Endothelial cell of umbilical vein (primary cell): ENCODE data around the gene H1-8. TPM values are rescaled to one million over a fixed set of nuclear protein-coding genes. Genes with fewer than 3 reads are reported as not detected.

Experiments
- BruUV-seq: library from RNA; stranded (reverse); fragments of 400-500 nt; replicated peaks from 2 replicates; lab custom pipeline; 2021; lab: Mats Ljungman, UMichigan
- CTCF ChIA-PET: fragments of 300-600, 350-600 bp; sonication (Branson Sonifier 250); formaldehyde crosslinking; loops from one replicate; lab custom pipeline; 2021; ENCODE audit warnings: antibody characterized with exemption, inconsistent platforms; lab: Charles Lee
- POLR2A ChIA-PET: fragments of 300-600, 350-600 bp; sonication (Branson Sonifier 250); formaldehyde crosslinking; loops from one replicate; lab custom pipeline; 2021; ENCODE audit warnings: antibody characterized with exemption, inconsistent platforms; lab: Charles Lee
- DNase-seq: peaks from one replicate; pipeline ENCODE4 v3.0.0-alpha.2; 2011; ENCODE audit warnings: low read depth, low spot score
- FAIRE-seq: peaks from 2 replicates; lab custom pipeline; 2011; peaks lifted over from hg19 to GRCh38; lab: Jason Lieb, UNC
- H2AFZ ChIP-seq: 2 replicates; pipeline ENCODE4 v1.6.0; 2012; ENCODE audit warnings: low read depth, low read length, control low read depth, inconsistent platforms
- H3K27ac ChIP-seq: 2 replicates; pipeline ENCODE4 v1.5.1; 2011; ENCODE audit warnings: low read depth, mild to moderate bottlenecking, control low read depth, low read length, moderate library complexity; ENCODE audit not compliant: insufficient read depth
- H3K27me3 ChIP-seq, 2 experiments: 2 replicates each; pipeline versions ENCODE4 v1.6.0 to v1.6.1; 2011; ENCODE audit warnings: low read length in 2 of 2, mixed read lengths in 1 of 2; ENCODE audit not compliant: control insufficient read depth in 2 of 2, insufficient read depth in 2 of 2
- H3K36me3 ChIP-seq, 2 experiments: 2 replicates in 1 of 2; 3 replicates in 1 of 2; pipeline ENCODE4 v1.5.1; 2011; ENCODE audit warnings: low read length in 2 of 2, mild to moderate bottlenecking in 1 of 2, moderate library complexity in 1 of 2; ENCODE audit not compliant: control insufficient read depth in 2 of 2, insufficient read depth in 2 of 2; ENCODE audit errors: extremely low read depth in 1 of 2
- H3K4me1 ChIP-seq: 3 replicates; pipeline ENCODE4 v1.5.1; 2011; ENCODE audit warnings: mild to moderate bottlenecking, low read length; ENCODE audit not compliant: control insufficient read depth, insufficient read depth; ENCODE audit errors: extremely low read depth
- H3K4me2 ChIP-seq: 2 replicates; pipeline ENCODE4 v1.6.1; 2011; ENCODE audit warnings: low read length, control low read depth, mixed read lengths; ENCODE audit not compliant: insufficient read depth
- H3K4me3 ChIP-seq, 3 experiments: fragments of 200-600 bp in 1 of 3; sonication (generic), shearing (Covaris generic) in 1 of 3; replicated peaks in 1 of 3; 2 replicates each; pipeline ENCODE4 v1.5.1; 2011 to 2016; ENCODE audit warnings: control low read depth in 3 of 3, low read length in 3 of 3, mild to moderate bottlenecking in 2 of 3, inconsistent platforms in 1 of 3, low read depth in 1 of 3, moderate library complexity in 1 of 3; ENCODE audit not compliant: insufficient read depth in 1 of 3
- H3K79me2 ChIP-seq: 2 replicates; pipeline ENCODE4 v1.6.0; 2012; ENCODE audit warnings: low read length, inconsistent platforms; ENCODE audit not compliant: control insufficient read depth, insufficient read depth
- H3K9ac ChIP-seq: replicated peaks from 2 replicates; pipeline ENCODE3; 2011; ENCODE audit warnings: low read length, control low read depth; ENCODE audit not compliant: insufficient read depth; ENCODE audit errors: extremely low read depth
- H3K9me1 ChIP-seq: replicated peaks from 3 replicates; pipeline ENCODE4 v1.6.0; 2011; ENCODE audit warnings: mild to moderate bottlenecking, low read length; ENCODE audit not compliant: control insufficient read depth, insufficient read depth; ENCODE audit errors: extremely low read depth
- H3K9me3 ChIP-seq: replicated peaks from 2 replicates; pipeline ENCODE4 v1.5.1; 2012; ENCODE audit warnings: low read length, inconsistent platforms; ENCODE audit not compliant: control insufficient read depth, insufficient read depth
- H4K20me1 ChIP-seq: replicated peaks from 2 replicates; pipeline ENCODE3; 2011; ENCODE audit warnings: mild to moderate bottlenecking, low read length; ENCODE audit not compliant: control insufficient read depth, insufficient read depth; ENCODE audit errors: extremely low read depth
- CTCF ChIP-seq, 2 donors: IDR thresholded peaks; 1 replicate in 1 of 2; 2 replicates in 1 of 2; pipeline ENCODE4 v1.5.1; 2011; ENCODE audit warnings: low read length in 2 of 2, mild to moderate bottlenecking in 2 of 2, moderate library complexity in 2 of 2, control low read depth in 1 of 2, inconsistent platforms in 1 of 2, low read depth in 1 of 2; ENCODE audit not compliant: insufficient read depth in 1 of 2; ENCODE audit errors: extremely low read depth in 1 of 2
- EZH2 ChIP-seq: IDR thresholded peaks from 2 replicates; pipeline ENCODE4 v1.6.1; 2012; ENCODE audit warnings: borderline replicate concordance, low read depth, mild to moderate bottlenecking, moderate library complexity, low read length, inconsistent platforms; ENCODE audit not compliant: severe bottlenecking
- FOS ChIP-seq: IDR thresholded peaks from 2 replicates; pipeline ENCODE4 v1.6.1; 2011; ENCODE audit warnings: mild to moderate bottlenecking, low read length, moderate library complexity, borderline replicate concordance; ENCODE audit not compliant: insufficient read depth
- GATA2 ChIP-seq: IDR thresholded peaks from 2 replicates; pipeline ENCODE4 v1.7.0; 2011; ENCODE audit warnings: low read depth, mild to moderate bottlenecking, moderate library complexity, mixed read lengths, low read length; ENCODE audit not compliant: insufficient read length, insufficient read depth
- JUN ChIP-seq: IDR thresholded peaks from 2 replicates; pipeline ENCODE4 v1.6.1; 2011; ENCODE audit warnings: borderline replicate concordance, low read depth; ENCODE audit not compliant: insufficient read length, insufficient read depth
- MAX ChIP-seq: IDR thresholded peaks from 2 replicates; pipeline ENCODE4 v1.6.1; 2011; ENCODE audit not compliant: insufficient read depth, insufficient read length
- MYC ChIP-seq: IDR thresholded peaks from one replicate; pipeline ENCODE4 v1.6.1; 2011; ENCODE audit warnings: mild to moderate bottlenecking, low read depth, low read length
- POLR2A ChIP-seq: IDR thresholded peaks from 2 replicates; pipeline ENCODE4 v1.6.1; 2012; ENCODE audit warnings: low read depth, mild to moderate bottlenecking, control low read depth, low read length
- POLR2AphosphoS5 ChIP-seq: IDR thresholded peaks from 2 replicates; pipeline ENCODE4 v1.6.1; 2012; ENCODE audit warnings: low read depth, mild to moderate bottlenecking, control low read depth, low read length, moderate library complexity; ENCODE audit not compliant: insufficient read depth
- dilution Hi-C: fragments of 300-500 bp; cut with MboI; formaldehyde crosslinking; loops from one replicate; pipeline ENCODE4 v1.15.0; 2019; ENCODE audit warnings: low sequenced_read_pairs; ENCODE audit not compliant: extremely low pct_ligation_motif_present
- intact Hi-C: fragments of 100-400 bp; cut with micrococcal nuclease; formaldehyde crosslinking; loops from one replicate; pipeline ENCODE4 v1.10.0; 2022
- polyA plus RNA-seq, 4 experiments: library from polyadenylated mRNA; depleted of rRNA in 3 of 4; stranded (reverse) in 3 of 4; unstranded in 1 of 4; fragments of >200 nt; gene quantifications; 2 replicates each; pipeline versions ENCODE4 v1.2.1 to v1.2.3, GENCODE V29; 2011 to 2012; ENCODE audit warnings: missing spikeins in 1 of 4
- total RNA-seq: library from RNA; stranded (reverse); gene quantifications from 2 replicates; pipeline ENCODE4 v1.2.3, GENCODE V29; 2021

H1-8 gene
- total and polyA plus RNA-seq, 2 donors (not counting 3 experiments of a cell fraction or from before 2014, with no cell fraction given) = not detected

GRCh38 chr3:129596194-129597086, 53.5 kb downstream of the H1-8 start:
- DNase-seq = peak; percentile 98
- dilution Hi-C loops (no loop called here), intact Hi-C loops (loop anchor here (1.0 to 5.0 kb wide), 4 partner anchors 36 to 214 kb away; partner anchors contain the start of gene IFT122)
- Histone ChIP-seq H3K27ac (peak overlapping the region; percentile 91), H3K79me2 (peaks cover 97% of the 10 kb centered on the region), H3K36me3 (no peaks in the 10 kb centered on the region), H3K4me3 (peak overlapping the region in 2 of 3 experiments; percentile 1 to 10), H3K9ac (peak overlapping the region; percentile 69), H3K9me1 (no peaks in the 10 kb centered on the region), H3K9me3 (no peaks in the 10 kb centered on the region), H4K20me1 (no peaks in the 10 kb centered on the region), H2AFZ (no peak overlapping the region), H3K4me1 (peaks cover 96% of the 10 kb centered on the region), H3K4me2 (peak overlapping the region; percentile 55), H3K27me3 (no peaks in the 10 kb centered on the region)
- FAIRE-seq = peak; percentile 92
- CTCF ChIA-PET = interaction anchor here (0.7 to 3.6 kb wide), 10 partner anchors 9 to 234 kb away, joined by 3 to 44 read pairs (median 6); partner anchors contain the start of gene PLXND1
- peak; percentile 77 for TF ChIP-seq POLR2AphosphoS5
- TF ChIP-seq JUN = no peak
- no peak for TF ChIP-seq MAX
- TF ChIP-seq MYC = peak; percentile 52
- TF ChIP-seq CTCF (IDR thresholded peaks at IDR 0.05; ENCODE audit: extremely low read depth in 1 of 2, insufficient read depth in 1 of 2, low read depth in 1 of 2, low read length in 2 of 2) = no peak
- no peak for TF ChIP-seq EZH2
- no peak for TF ChIP-seq GATA2
- peak; percentile 36 for TF ChIP-seq FOS
- peak; percentile 45 for TF ChIP-seq POLR2A
- BruUV-seq = no TSS peak
- POLR2A ChIA-PET = interaction anchor here (1.0 to 2.1 kb wide), 5 partner anchors 12 to 280 kb away, joined by 3 to 5 read pairs (median 4); a partner anchor contains a TSS
